Smooth muscle cell (in vitro differentiated cells): ENCODE data around the gene TAB2. TPM values are rescaled to one million over a fixed set of nuclear protein-coding genes. Genes with fewer than 3 reads are reported as not detected.

ENCODE experiments used
- DNase-seq: peaks from one replicate; lab custom pipeline; 2025; ENCODE audit not compliant: unreplicated experiment; lab: John Stamatoyannopoulos, UW
- H2AFZ ChIP-seq: fragments of 200-600 bp; sonication (generic); 2 replicates; pipeline ENCODE4 v1.6.0; 2016; ENCODE audit warnings: antibody characterized with exemption, low read depth, mild to moderate bottlenecking
- H3F3A ChIP-seq: fragments of 200-600 bp; sonication (generic); 2 replicates; pipeline ENCODE4 v1.6.0; 2017; ENCODE audit warnings: antibody characterized with exemption, low read depth
- H3K27ac ChIP-seq: fragments of 200-600 bp; sonication (generic); 2 replicates; pipeline ENCODE4 v1.5.1; 2016; ENCODE audit warnings: low read depth, mild to moderate bottlenecking
- H3K27me3 ChIP-seq: fragments of 200-600 bp; sonication (generic); 2 replicates; pipeline ENCODE4 v1.6.1; 2016; ENCODE audit warnings: low read depth, mild to moderate bottlenecking
- H3K36me3 ChIP-seq: fragments of 200-600 bp; sonication (generic); 2 replicates; pipeline ENCODE4 v1.5.1; 2016; ENCODE audit warnings: low read depth
- H3K4me1 ChIP-seq: fragments of 200-600 bp; sonication (generic); 2 replicates; pipeline ENCODE4 v1.5.1; 2016; ENCODE audit warnings: low read depth
- H3K4me2 ChIP-seq: fragments of 200-600 bp; sonication (generic); 2 replicates; pipeline ENCODE4 v1.6.0; 2016; ENCODE audit warnings: mild to moderate bottlenecking
- H3K4me3 ChIP-seq: fragments of 200-600 bp; sonication (generic); 2 replicates; pipeline ENCODE4 v1.5.1; 2016; ENCODE audit warnings: mild to moderate bottlenecking
- H3K79me2 ChIP-seq: fragments of 200-600 bp; sonication (generic); 2 replicates; pipeline ENCODE4 v1.6.0; 2016; ENCODE audit warnings: low read depth, mild to moderate bottlenecking
- H3K9ac ChIP-seq: fragments of 200-600 bp; sonication (generic); 2 replicates; pipeline ENCODE4 v1.6.0; 2016; ENCODE audit warnings: low read depth
- H3K9me3 ChIP-seq: fragments of 200-600 bp; sonication (generic); replicated peaks from 2 replicates; pipeline ENCODE4 v1.5.1; 2016; ENCODE audit warnings: low read depth
- H4K20me1 ChIP-seq: fragments of 200-600 bp; sonication (generic); 2 replicates; pipeline ENCODE4 v1.6.0; 2016; ENCODE audit warnings: low read depth
- WGBS: methylation state at CpG from one replicate; pipeline ENCODE4 v1.1.7; 2016; ENCODE audit warnings: low lambda C conversion rate; 5-methylcytosine and 5-hydroxymethylcytosine counted together
- polyA plus RNA-seq: library from polyadenylated mRNA; unstranded; fragments of >200 nt; fragmentation: Nextera tagmentation; extraction: Ambion mirVana; gene quantifications from 2 replicates; pipeline ENCODE4 v1.2.1, GENCODE V29; 2016
- total RNA-seq: library from RNA; depleted of rRNA; stranded (reverse); fragments of >200 nt; gene quantifications from 2 replicates; pipeline ENCODE4 v1.2.3, GENCODE V29; 2014
- TF ChIP-seq, protein P1 (sequence below): fragments of 200-600 bp; sonication (generic); IDR thresholded peaks from 2 replicates; pipeline ENCODE4 v1.5.1; 2017; ENCODE audit warnings: borderline replicate concordance, mild to moderate bottlenecking, antibody characterized with exemption; ENCODE audit not compliant: insufficient read depth, poor library complexity, severe bottlenecking

The TAB2 gene
- total and polyA plus RNA-seq, 2 experiments from 2014 or later = 12.6 to 78.5 TPM

GRCh38 chr6:149270616-149271015 is 46.9 kb upstream of the TAB2 start:
- Histone ChIP-seq H2AFZ (no peak overlapping the region), H3K79me2 (no peaks in the 10 kb centered on the region), H3K4me2 (no peak overlapping the region), H4K20me1 (no peaks in the 10 kb centered on the region), H3K4me3 (no peak overlapping the region), H3K36me3 (no peaks in the 10 kb centered on the region), H3K27me3 (no peaks in the 10 kb centered on the region), H3K9ac (no peak overlapping the region), H3K27ac (no peak overlapping the region), H3K4me1 (no peaks in the 10 kb centered on the region), H3K9me3 (no peaks in the 10 kb centered on the region), H3F3A (no peaks in the 10 kb centered on the region)
- DNase-seq = no peak
- TF ChIP-seq, protein P1, sequence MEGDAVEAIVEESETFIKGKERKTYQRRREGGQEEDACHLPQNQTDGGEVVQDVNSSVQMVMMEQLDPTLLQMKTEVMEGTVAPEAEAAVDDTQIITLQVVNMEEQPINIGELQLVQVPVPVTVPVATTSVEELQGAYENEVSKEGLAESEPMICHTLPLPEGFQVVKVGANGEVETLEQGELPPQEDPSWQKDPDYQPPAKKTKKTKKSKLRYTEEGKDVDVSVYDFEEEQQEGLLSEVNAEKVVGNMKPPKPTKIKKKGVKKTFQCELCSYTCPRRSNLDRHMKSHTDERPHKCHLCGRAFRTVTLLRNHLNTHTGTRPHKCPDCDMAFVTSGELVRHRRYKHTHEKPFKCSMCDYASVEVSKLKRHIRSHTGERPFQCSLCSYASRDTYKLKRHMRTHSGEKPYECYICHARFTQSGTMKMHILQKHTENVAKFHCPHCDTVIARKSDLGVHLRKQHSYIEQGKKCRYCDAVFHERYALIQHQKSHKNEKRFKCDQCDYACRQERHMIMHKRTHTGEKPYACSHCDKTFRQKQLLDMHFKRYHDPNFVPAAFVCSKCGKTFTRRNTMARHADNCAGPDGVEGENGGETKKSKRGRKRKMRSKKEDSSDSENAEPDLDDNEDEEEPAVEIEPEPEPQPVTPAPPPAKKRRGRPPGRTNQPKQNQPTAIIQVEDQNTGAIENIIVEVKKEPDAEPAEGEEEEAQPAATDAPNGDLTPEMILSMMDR = no peak
- WGBS = 95% methylated on average over 4 of the region's 4 CpGs

DNA sequence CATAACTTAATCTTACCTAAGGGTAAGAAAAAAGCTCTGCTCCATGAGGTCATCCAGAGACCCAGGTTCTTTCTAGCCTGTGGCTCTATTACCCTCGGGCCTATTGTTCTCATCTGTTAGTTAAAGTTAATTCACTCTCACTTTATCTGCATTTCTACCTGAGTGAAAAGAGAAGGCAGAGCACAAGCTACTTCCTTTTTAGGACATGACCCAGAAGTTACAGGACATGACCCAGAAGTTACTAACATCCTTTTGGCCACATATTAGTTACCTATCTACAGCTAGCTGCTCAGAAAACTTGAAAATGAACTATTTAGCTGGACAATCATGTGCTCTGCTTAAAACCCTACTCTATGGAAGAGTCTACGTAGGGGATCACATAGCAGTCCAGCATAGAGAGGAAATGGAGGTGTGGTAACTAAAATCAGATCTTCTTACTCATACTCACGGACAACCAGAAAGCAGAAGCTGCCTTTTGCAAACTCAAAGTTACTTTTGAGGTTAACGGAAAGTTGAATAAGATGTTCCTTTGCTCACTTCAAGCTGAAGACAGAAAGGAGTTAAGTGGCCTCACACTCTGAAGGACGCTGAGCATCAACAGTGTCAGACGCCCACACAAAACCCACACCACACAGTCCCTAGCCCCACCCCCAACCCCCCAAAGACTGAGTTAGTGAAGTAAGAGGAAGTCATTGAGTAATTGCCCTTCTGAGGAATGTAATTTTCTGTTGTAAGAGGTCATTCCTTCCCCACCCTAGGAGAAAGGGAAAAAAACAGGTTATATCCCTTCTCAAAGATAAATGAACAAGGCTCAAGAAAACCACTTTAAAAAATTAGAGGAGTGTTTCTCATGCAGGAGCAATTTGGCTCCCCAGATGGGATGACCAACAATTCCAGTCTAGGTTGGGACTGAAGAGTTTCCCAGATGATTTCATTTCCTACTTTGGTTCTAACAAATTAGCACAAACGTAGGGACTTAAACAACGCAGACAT is 45.9 kb upstream of the TAB2 start:
- H3K4me1 ChIP-seq = no peaks in the 10 kb centered on the region
- DNase-seq = no peak
- no peaks in the 10 kb centered on the region for H3K27me3 ChIP-seq
- H3K9ac ChIP-seq = no peak overlapping the region
- no peak overlapping the region for H2AFZ ChIP-seq
- H3K27ac ChIP-seq = no peak overlapping the region
- H3K4me3 ChIP-seq = no peak overlapping the region
- no peaks in the 10 kb centered on the region for H3K9me3 ChIP-seq
- WGBS = 83% methylated on average over 8 of the region's 8 CpGs
- H4K20me1 ChIP-seq = no peaks in the 10 kb centered on the region
- no peak overlapping the region for H3K4me2 ChIP-seq
- H3F3A ChIP-seq = no peaks in the 10 kb centered on the region
- H3K36me3 ChIP-seq = no peaks in the 10 kb centered on the region
- TF ChIP-seq, protein P1 = no peak
- no peaks in the 10 kb centered on the region for H3K79me2 ChIP-seq

DNA sequence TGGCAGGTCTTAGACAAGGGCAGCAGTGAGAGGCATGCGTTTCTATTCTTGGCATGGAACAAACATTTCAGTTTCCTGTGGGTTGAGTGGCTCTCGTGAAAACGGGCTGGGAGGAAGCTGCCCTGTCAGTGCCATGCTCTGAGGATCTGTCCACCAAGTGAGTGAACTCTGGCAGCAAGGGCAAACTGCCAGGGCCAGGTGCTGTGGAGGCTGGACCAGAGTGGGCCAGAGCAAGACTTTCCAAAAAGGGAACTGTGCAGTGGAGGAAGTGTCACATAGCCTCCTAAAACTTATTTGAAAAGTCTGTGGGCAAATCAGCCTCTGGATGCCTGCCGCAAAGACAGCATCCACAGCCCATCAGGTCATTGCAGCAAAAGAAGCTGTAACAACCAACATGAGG is 44.2 kb upstream of the TAB2 start:
- Histone ChIP-seq H3K27ac (no peak overlapping the region), H3K27me3 (no peaks in the 10 kb centered on the region), H3K9ac (no peak overlapping the region), H3K4me1 (no peaks in the 10 kb centered on the region), H3K79me2 (no peaks in the 10 kb centered on the region), H3K4me3 (no peak overlapping the region), H3K4me2 (no peak overlapping the region), H3K9me3 (no peaks in the 10 kb centered on the region), H2AFZ (no peak overlapping the region), H3F3A (no peaks in the 10 kb centered on the region), H4K20me1 (no peaks in the 10 kb centered on the region), H3K36me3 (no peaks in the 10 kb centered on the region)
- WGBS = 89% methylated on average over 4 of the region's 4 CpGs
- TF ChIP-seq, protein P1 = no peak
- no peak for DNase-seq
